ENCODE results near the gene TCF25.

- TF ChIP-seq POLR2A (IDR thresholded peaks at IDR 0.05), result no peak
- TF ChIP-seq CTCF (IDR thresholded peaks at IDR 0.05), result no peak
Measured at GRCh38 chr16:89880477-89881367, 7.3 kb downstream of the TCF25 start.

All from adrenal gland (tissue), 5 donors.